ENCODE results near the gene TMPRSS12.

DNA sequence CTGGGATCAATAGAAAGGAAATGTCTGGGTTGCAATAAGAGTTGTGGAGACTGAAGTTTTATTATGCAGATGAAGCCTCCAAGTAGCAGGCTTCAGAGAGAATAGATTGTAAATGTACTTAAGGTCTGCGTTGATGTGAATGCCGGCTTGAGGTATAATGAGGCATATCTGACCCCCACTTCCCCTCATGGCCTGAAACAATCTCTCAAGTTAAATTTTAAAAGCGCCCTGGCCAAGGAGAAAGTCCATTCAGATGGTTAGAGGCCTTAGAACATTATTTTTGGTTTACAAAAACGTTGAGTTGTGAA, 81.4 kb downstream of the TMPRSS12 start:
- TF ChIP-seq CTCF (IDR thresholded peaks at IDR 0.05), result no peak
- no peak for TF ChIP-seq POLR2A (IDR thresholded peaks at IDR 0.05)
- TF ChIP-seq POLR2AphosphoS5 (IDR thresholded peaks at IDR 0.05), result no peak
